Peyer's patch (tissue), 4 donors: ENCODE results near the gene BAD. TPM values are rescaled to one million over a fixed set of nuclear protein-coding genes. Genes with fewer than 3 reads are reported as not detected.

Source experiments
- DNase-seq, 3 donors: peaks; one replicate each; pipeline ENCODE4 v3.0.0-alpha.2; 2017 to 2019
- H3K27ac ChIP-seq, 4 donors: fragments of 200-600 bp; sonication (generic); one replicate each; pipeline ENCODE4 v1.5.1; 2016 to 2019
- H3K27me3 ChIP-seq, 2 donors: fragments of 200-600 bp; sonication (generic); one replicate each; pipeline ENCODE4 v1.5.1; 2019
- H3K36me3 ChIP-seq, 3 donors: fragments of 200-600 bp; sonication (generic); one replicate each; pipeline ENCODE4 v1.5.1; 2016 to 2019
- H3K4me1 ChIP-seq, 4 donors: fragments of 200-600 bp; sonication (generic); one replicate each; pipeline ENCODE4 v1.5.1; 2016 to 2019
- H3K4me3 ChIP-seq, 4 donors: fragments of 200-600 bp; sonication (generic); 1 replicate in 3 of 4; 2 replicates in 1 of 4; pipeline ENCODE4 v1.5.1; 2016 to 2019; ENCODE audit warnings: mild to moderate bottlenecking in 1 of 4
- H3K9me3 ChIP-seq, 4 donors: fragments of 200-600 bp; sonication (generic); one replicate each; pipeline ENCODE4 v1.5.1; 2016 to 2019; ENCODE audit warnings: mild to moderate bottlenecking in 1 of 4
- POLR2A ChIP-seq, 2 donors: fragments of 450-650 bp; IDR thresholded peaks; one replicate each; pipeline ENCODE4 v1.5.1; 2017; ENCODE audit warnings: antibody characterized with exemption in 2 of 2, mild to moderate bottlenecking in 2 of 2, moderate library complexity in 2 of 2
- total RNA-seq, 4 donors: library from RNA; depleted of rRNA; stranded (reverse); fragments of >200 nt; gene quantifications; one replicate each; pipeline ENCODE4 v1.1.0, GENCODE V29; 2016
- TF ChIP-seq, protein P1 (sequence below), 6 experiments: fragments of 450-650 bp in 4 of 6; fragments of 200-600 bp in 2 of 6; sonication (generic) in 1 of 6; IDR thresholded peaks; one replicate each; pipeline ENCODE4 v1.5.1; 2017 to 2019; ENCODE audit warnings: antibody characterized with exemption in 6 of 6, mild to moderate bottlenecking in 3 of 6, moderate library complexity in 1 of 6

Gene BAD
- total RNA-seq, 4 donors from 2014 or later, result 57.4 to 91.8 (median 63.7) TPM

DNA sequence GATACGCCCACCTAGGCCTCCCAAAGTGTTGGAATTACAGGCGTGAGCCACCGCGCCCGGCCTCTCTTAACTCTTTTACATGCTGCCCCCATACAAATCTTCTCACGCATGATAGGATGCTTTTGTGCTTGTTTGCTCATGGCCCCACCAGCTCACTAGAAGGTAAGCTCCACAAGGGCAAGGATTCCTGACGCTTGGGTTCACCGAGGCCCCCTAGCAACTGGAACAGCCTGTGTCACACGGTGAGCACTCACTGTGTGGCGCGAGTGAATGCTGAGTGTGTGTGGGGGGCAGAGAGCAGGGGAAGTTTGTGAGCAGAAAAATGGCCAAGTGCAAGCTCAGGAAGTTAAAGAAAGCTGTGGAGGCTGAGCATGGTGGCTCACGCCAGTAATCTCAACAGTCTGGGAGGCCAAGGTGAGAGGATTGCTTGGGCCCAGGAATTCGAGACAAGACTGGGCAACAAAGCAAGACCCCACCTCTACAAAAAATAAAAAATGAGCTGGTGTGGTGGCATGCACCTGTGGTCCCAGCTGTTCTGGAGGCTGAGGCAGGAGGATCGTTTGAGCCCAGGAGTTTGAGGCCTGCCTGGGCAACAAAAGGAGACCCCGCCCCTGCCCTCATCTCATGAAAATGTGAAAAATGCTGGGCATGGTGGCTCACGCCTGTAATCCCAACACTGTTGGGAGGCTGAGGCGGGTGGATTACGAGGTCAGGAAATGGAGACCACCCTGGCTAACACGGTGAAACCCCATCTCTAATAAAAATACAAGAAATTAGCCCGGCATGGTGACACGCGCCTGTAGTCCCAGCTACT is 2.3 kb downstream of the BAD start:
- no peaks in the 10 kb centered on the region for H3K27me3 ChIP-seq
- TF ChIP-seq, protein P1, sequence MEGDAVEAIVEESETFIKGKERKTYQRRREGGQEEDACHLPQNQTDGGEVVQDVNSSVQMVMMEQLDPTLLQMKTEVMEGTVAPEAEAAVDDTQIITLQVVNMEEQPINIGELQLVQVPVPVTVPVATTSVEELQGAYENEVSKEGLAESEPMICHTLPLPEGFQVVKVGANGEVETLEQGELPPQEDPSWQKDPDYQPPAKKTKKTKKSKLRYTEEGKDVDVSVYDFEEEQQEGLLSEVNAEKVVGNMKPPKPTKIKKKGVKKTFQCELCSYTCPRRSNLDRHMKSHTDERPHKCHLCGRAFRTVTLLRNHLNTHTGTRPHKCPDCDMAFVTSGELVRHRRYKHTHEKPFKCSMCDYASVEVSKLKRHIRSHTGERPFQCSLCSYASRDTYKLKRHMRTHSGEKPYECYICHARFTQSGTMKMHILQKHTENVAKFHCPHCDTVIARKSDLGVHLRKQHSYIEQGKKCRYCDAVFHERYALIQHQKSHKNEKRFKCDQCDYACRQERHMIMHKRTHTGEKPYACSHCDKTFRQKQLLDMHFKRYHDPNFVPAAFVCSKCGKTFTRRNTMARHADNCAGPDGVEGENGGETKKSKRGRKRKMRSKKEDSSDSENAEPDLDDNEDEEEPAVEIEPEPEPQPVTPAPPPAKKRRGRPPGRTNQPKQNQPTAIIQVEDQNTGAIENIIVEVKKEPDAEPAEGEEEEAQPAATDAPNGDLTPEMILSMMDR (IDR thresholded peaks at IDR 0.05), result no peak
- no peak for TF ChIP-seq POLR2A (IDR thresholded peaks at IDR 0.05)
- no peak overlapping the region for H3K27ac ChIP-seq
- H3K4me1 ChIP-seq, result peaks cover 3 to 25% (median 12%) of the 10 kb centered on the region in 4 donors
- DNase-seq, result no peak
- H3K4me3 ChIP-seq, result no peak overlapping the region
- no peaks in the 10 kb centered on the region for H3K9me3 ChIP-seq
- H3K36me3 ChIP-seq, result peaks cover 0 to 13% (median 0%) of the 10 kb centered on the region in 3 donors

GRCh38 chr11:64278576-64279190 is 5.8 kb downstream of the BAD start:
- no peak for DNase-seq
- no peak overlapping the region for H3K27ac ChIP-seq
- H3K36me3 ChIP-seq, result peaks cover 0 to 13% (median 0%) of the 10 kb centered on the region in 3 donors
- TF ChIP-seq, protein P1 (IDR thresholded peaks at IDR 0.05), result no peak
- TF ChIP-seq POLR2A (IDR thresholded peaks at IDR 0.05), result no peak
- H3K4me3 ChIP-seq, result no peak overlapping the region
- no peaks in the 10 kb centered on the region for H3K9me3 ChIP-seq
- H3K27me3 ChIP-seq, result no peaks in the 10 kb centered on the region
- peaks cover 0 to 9% (median 3%) of the 10 kb centered on the region in 4 donors for H3K4me1 ChIP-seq

GRCh38 chr11:64276653-64277431 is 7.6 kb downstream of the BAD start:
- no peaks in the 10 kb centered on the region for H3K9me3 ChIP-seq
- H3K36me3 ChIP-seq, result peaks cover 0 to 10% (median 0%) of the 10 kb centered on the region in 3 donors
- H3K4me1 ChIP-seq, result peaks cover 0 to 12% (median 0%) of the 10 kb centered on the region in 4 donors
- no peak overlapping the region for H3K4me3 ChIP-seq
- H3K27me3 ChIP-seq, result no peaks in the 10 kb centered on the region
- DNase-seq, result no peak
- TF ChIP-seq POLR2A (IDR thresholded peaks at IDR 0.05), result no peak
- TF ChIP-seq, protein P1 (IDR thresholded peaks at IDR 0.05), result no peak
- no peak overlapping the region for H3K27ac ChIP-seq

DNA sequence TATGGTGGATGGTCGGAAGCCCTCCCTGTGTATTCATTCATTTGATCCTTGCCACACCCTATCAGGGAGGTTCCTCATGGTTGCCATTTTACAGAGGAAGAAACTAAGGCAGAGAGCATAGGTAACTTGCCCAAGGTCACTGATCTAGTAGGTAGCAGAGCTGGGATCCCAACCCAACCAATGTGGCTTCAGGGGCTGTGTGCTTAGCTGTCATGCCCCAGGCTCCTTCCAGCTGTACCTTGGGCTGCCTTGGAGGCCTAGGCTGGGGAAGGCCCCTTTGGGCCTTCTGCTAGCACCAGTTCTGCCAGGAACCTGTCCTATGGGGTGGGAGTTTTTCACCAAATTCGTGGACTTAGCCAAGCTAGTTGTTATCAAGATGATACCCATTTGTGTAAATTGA is 8.6 kb downstream of the BAD start:
- DNase-seq, result no peak
- Histone ChIP-seq H3K27me3 (no peaks in the 10 kb centered on the region), H3K9me3 (no peaks in the 10 kb centered on the region), H3K4me3 (no peak overlapping the region), H3K4me1 (peaks cover 0 to 15% (median 0%) of the 10 kb centered on the region in 4 donors), H3K27ac (no peak overlapping the region), H3K36me3 (peaks cover 0 to 5% (median 0%) of the 10 kb centered on the region in 3 donors)
- no peak for TF ChIP-seq POLR2A (IDR thresholded peaks at IDR 0.05)

- Histone ChIP-seq H3K36me3 (peaks cover 0 to 5% (median 0%) of the 10 kb centered on the region in 3 donors), H3K4me3 (no peak overlapping the region), H3K4me1 (peaks cover 0 to 15% (median 0%) of the 10 kb centered on the region in 4 donors), H3K27me3 (no peaks in the 10 kb centered on the region), H3K9me3 (no peaks in the 10 kb centered on the region), H3K27ac (no peak overlapping the region)
- no peak for DNase-seq
- no peak for TF ChIP-seq POLR2A (IDR thresholded peaks at IDR 0.05)
- TF ChIP-seq, protein P1 (IDR thresholded peaks at IDR 0.05), result no peak
Observed at GRCh38 chr11:64275031-64275800, 9.2 kb downstream of the BAD start.
